Astrocyte of the spinal cord (primary cell): Measurements from ENCODE around the gene HDAC4.

ENCODE experiments used
- DNase-seq: peaks from one replicate; pipeline ENCODE4 v3.0.0; 2011; ENCODE audit warnings: low read depth, low spot score
- H3K4me3 ChIP-seq: 2 replicates; pipeline ENCODE4 v1.5.1; 2011; ENCODE audit warnings: low read depth, mild to moderate bottlenecking, low read length, moderate library complexity
- in situ Hi-C: cut with HindIII; loops from 2 replicates; pipeline ENCODE4 v1.10.0; 2017; ENCODE audit warnings: low sequenced_read_pairs
- TF ChIP-seq, protein P1 (sequence below): IDR thresholded peaks from 2 replicates; pipeline ENCODE4 v1.5.1; 2012; ENCODE audit warnings: low read depth, mild to moderate bottlenecking, low read length, inconsistent platforms

The HDAC4 gene

GRCh38 chr2:239328351-239329191 lies 72.2 kb downstream of the HDAC4 start:
- DNase-seq, result peak; percentile 94
- no peak overlapping the region for H3K4me3 ChIP-seq
- in situ Hi-C loops, result no loop called here
- TF ChIP-seq, protein P1, sequence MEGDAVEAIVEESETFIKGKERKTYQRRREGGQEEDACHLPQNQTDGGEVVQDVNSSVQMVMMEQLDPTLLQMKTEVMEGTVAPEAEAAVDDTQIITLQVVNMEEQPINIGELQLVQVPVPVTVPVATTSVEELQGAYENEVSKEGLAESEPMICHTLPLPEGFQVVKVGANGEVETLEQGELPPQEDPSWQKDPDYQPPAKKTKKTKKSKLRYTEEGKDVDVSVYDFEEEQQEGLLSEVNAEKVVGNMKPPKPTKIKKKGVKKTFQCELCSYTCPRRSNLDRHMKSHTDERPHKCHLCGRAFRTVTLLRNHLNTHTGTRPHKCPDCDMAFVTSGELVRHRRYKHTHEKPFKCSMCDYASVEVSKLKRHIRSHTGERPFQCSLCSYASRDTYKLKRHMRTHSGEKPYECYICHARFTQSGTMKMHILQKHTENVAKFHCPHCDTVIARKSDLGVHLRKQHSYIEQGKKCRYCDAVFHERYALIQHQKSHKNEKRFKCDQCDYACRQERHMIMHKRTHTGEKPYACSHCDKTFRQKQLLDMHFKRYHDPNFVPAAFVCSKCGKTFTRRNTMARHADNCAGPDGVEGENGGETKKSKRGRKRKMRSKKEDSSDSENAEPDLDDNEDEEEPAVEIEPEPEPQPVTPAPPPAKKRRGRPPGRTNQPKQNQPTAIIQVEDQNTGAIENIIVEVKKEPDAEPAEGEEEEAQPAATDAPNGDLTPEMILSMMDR, result peak; percentile 35

GRCh38 chr2:239327536-239328350 lies 73.1 kb downstream of the HDAC4 start:
- TF ChIP-seq, protein P1, result no peak
- DNase-seq, result no peak
- H3K4me3 ChIP-seq, result no peak overlapping the region
- in situ Hi-C loops, result no loop called here

DNA sequence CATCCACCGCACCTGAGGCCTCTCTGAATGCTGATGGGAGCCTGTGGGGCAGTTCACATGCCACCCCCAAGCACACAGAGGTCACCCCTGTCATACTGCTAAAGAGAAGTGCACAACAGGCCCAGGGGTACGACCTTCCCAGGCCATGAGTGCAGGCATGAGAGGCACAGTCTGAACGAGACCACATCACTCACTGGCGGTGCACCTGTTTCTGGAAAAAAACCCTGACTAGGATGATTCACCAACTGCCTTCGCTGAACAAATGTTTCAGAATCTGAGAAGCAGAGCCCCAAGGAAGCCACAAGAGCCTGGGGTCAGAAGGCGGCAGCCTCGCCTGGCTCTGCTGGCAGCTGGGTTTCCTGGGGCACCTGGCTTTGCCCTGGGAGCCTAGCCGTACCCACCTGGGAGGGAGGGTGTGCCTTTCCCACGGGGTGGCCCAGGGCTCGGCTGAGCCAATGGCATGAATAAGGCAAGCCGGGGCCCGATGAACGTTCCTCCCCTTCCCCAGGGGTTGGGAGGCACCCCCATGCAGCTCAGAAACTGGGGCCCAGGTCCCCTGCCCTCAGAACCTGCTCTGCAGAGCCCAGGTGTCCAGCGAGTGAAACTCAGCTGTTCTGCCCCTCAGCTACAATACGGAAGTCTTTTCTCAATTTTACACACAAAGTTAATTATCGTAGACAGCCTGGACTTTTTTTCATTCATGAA lies 73.8 kb downstream of the HDAC4 start:
- TF ChIP-seq, protein P1, result no peak
- in situ Hi-C loops, result no loop called here
- H3K4me3 ChIP-seq, result no peak overlapping the region
- peak; percentile 66 for DNase-seq

- TF ChIP-seq, protein P1, result no peak
- H3K4me3 ChIP-seq, result no peak overlapping the region
- DNase-seq, result no peak
- in situ Hi-C loops, result no loop called here
These were observed 76.4 kb downstream of the HDAC4 start for GRCh38 chr2:239324456-239324855.

- in situ Hi-C loops, result no loop called here
- no peak for DNase-seq
- H3K4me3 ChIP-seq, result no peak overlapping the region
- TF ChIP-seq, protein P1, result no peak
These were observed 77.4 kb downstream of the HDAC4 start for GRCh38 chr2:239323447-239323846.

DNA sequence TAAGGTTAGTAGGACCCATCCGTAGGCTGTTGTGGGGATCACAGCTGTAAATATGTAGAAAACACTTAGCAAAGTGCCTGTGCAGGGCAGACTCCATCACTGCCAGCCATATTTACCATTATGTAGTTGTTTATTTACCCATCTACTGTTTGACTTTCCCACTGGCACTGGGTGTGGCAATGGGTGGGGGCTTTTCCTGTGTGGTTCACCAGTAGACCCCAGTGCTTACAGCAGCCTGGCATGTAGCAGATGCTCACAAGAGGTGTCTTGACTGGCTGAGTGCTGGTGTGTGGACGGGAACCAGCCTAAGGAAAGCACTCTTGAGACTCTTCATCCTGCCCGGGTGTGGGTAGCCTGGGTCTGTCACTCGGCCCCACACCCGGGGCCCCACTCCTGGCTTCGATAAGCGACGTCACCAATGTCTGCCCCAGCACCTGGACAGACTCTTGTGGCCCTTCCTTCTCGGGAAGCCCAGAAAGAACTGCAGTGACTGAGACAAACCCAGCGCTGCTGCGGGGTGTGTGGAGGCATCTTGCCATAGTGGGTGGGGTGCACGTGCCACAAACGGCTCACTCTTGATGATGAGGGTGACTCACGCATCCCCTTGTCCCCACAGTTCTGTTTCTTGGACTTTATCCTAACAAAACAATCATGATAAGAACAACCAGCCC lies 78.3 kb downstream of the HDAC4 start:
- DNase-seq, result peak; percentile 63
- in situ Hi-C loops, result no loop called here
- H3K4me3 ChIP-seq, result no peak overlapping the region
- TF ChIP-seq, protein P1, result no peak
